Activated naive CD4-positive, alpha-beta T cell treated with anti-CD3 and anti-CD28 coated beads for 36 hours (primary cell): ENCODE measurements around the gene INAVA. TPM values are rescaled to one million over a fixed set of nuclear protein-coding genes. Genes with fewer than 3 reads are reported as not detected.
"Not testable (repeated sequence)": the region's sequence is repeated elsewhere in the genome, so short reads cannot be mapped to it uniquely, and the experiment has no call there.

Experiments used
- CTCF ChIA-PET: fragments of 350-600 bp; sonication (Branson Sonifier 250); formaldehyde crosslinking; loops from one replicate; lab custom pipeline; 2021; ENCODE audit warnings: antibody characterized with exemption; lab: Charles Lee
- DNase-seq: peaks from one replicate; pipeline ENCODE4 v3.0.0-alpha.2; 2020
- H3K27ac Mint-ChIP-seq: one replicate; pipeline ENCODE4 v1.8.0; 2021; ENCODE audit warnings: mild to moderate bottlenecking, mixed read lengths
- H3K27me3 Mint-ChIP-seq: one replicate; pipeline ENCODE4 v1.8.0; 2021; ENCODE audit warnings: low read depth, mixed read lengths
- H3K36me3 Mint-ChIP-seq: one replicate; pipeline ENCODE4 v1.8.0; 2021; ENCODE audit warnings: low read depth, mixed read lengths
- H3K4me1 Mint-ChIP-seq: one replicate; pipeline ENCODE4 v1.8.0; 2021; ENCODE audit warnings: low read depth, mixed read lengths
- H3K4me3 Mint-ChIP-seq: one replicate; pipeline ENCODE4 v1.8.0; 2021; ENCODE audit warnings: mild to moderate bottlenecking, moderate library complexity, mixed read lengths
- H3K9me3 Mint-ChIP-seq: one replicate; pipeline ENCODE4 v1.8.0; 2021; ENCODE audit warnings: mixed read lengths
- intact Hi-C: fragments of 100-400 bp; cut with micrococcal nuclease; formaldehyde crosslinking; loops from one replicate; pipeline ENCODE4 v1.15.1; 2023
- total RNA-seq, 2 experiments: library from RNA; stranded (reverse); gene quantifications; one replicate each; pipeline ENCODE4 v1.2.3, GENCODE V29; 2021

INAVA gene
- total RNA-seq, 2 experiments from 2014 or later, result not detected

- intact Hi-C loops, result no loop called here
- no peak overlapping the region for H3K27ac Mint-ChIP-seq
These were observed 18.2 kb downstream of the INAVA start for GRCh38 chr1:200912737-200913407.

GRCh38 chr1:200916152-200916551 is 21.5 kb downstream of the INAVA start:
- intact Hi-C loops, result no loop called here
- CTCF ChIA-PET, result no interaction called here
- DNase-seq, result no peak
- Mint-ChIP-seq H3K27ac (no peak overlapping the region), H3K9me3 (no peaks in the 10 kb centered on the region), H3K4me1 (no peaks in the 10 kb centered on the region), H3K27me3 (no peaks in the 10 kb centered on the region), H3K36me3 (no peaks in the 10 kb centered on the region), H3K4me3 (no peak overlapping the region)

More at GRCh38 chr1:200912737-200913407, 18.2 kb downstream of the INAVA start:
- no peaks in the 10 kb centered on the region for H3K9me3 Mint-ChIP-seq
- H3K36me3 Mint-ChIP-seq, result no peaks in the 10 kb centered on the region
- no peak overlapping the region for H3K4me3 Mint-ChIP-seq
- no peaks in the 10 kb centered on the region for H3K27me3 Mint-ChIP-seq
- DNase-seq, result no peak
- H3K4me1 Mint-ChIP-seq, result no peaks in the 10 kb centered on the region
- CTCF ChIA-PET, result interaction anchor here (1.1 kb wide), 1 partner anchor 60 kb away, joined by 3 read pairs; no protein-coding TSS in a partner anchor

GRCh38 chr1:200916681-200917080 is 22.0 kb downstream of the INAVA start:
- CTCF ChIA-PET, result no interaction called here
- intact Hi-C loops, result no loop called here
- Mint-ChIP-seq H3K36me3 (no peaks in the 10 kb centered on the region), H3K4me3 (no peak overlapping the region), H3K27ac (no peak overlapping the region), H3K9me3 (no peaks in the 10 kb centered on the region), H3K27me3 (no peaks in the 10 kb centered on the region), H3K4me1 (no peaks in the 10 kb centered on the region)
- no peak for DNase-seq

GRCh38 chr1:200917291-200917817 is 22.7 kb downstream of the INAVA start:
- CTCF ChIA-PET, result no interaction called here

GRCh38 chr1:200918006-200918405 is 23.3 kb downstream of the INAVA start:
- H3K9me3 Mint-ChIP-seq, result no peaks in the 10 kb centered on the region
- H3K27me3 Mint-ChIP-seq, result peaks cover under 1% of the 10 kb centered on the region
- H3K4me3 Mint-ChIP-seq, result no peak overlapping the region
- intact Hi-C loops, result no loop called here
- no peak for DNase-seq
- CTCF ChIA-PET, result no interaction called here
- H3K36me3 Mint-ChIP-seq, result no peaks in the 10 kb centered on the region
- H3K27ac Mint-ChIP-seq, result no peak overlapping the region
- H3K4me1 Mint-ChIP-seq, result no peaks in the 10 kb centered on the region

More at GRCh38 chr1:200917291-200917817, 22.7 kb downstream of the INAVA start:
- Mint-ChIP-seq H3K4me3 (no peak overlapping the region), H3K27me3 (no peaks in the 10 kb centered on the region), H3K9me3 (no peaks in the 10 kb centered on the region), H3K36me3 (no peaks in the 10 kb centered on the region), H3K4me1 (no peaks in the 10 kb centered on the region), H3K27ac (no peak overlapping the region)
- intact Hi-C loops, result no loop called here
- no peak for DNase-seq

- H3K4me1 Mint-ChIP-seq, result no peaks in the 10 kb centered on the region
- CTCF ChIA-PET, result no interaction called here
- no peak overlapping the region for H3K4me3 Mint-ChIP-seq
- no peaks in the 10 kb centered on the region for H3K36me3 Mint-ChIP-seq
- intact Hi-C loops, result no loop called here
- DNase-seq, result no peak
- H3K9me3 Mint-ChIP-seq, result no peaks in the 10 kb centered on the region
- H3K27me3 Mint-ChIP-seq, result peaks cover 2% of the 10 kb centered on the region
- no peak overlapping the region for H3K27ac Mint-ChIP-seq
These were observed 24.7 kb downstream of the INAVA start for GRCh38 chr1:200919386-200919785.

- CTCF ChIA-PET, result no interaction called here
- no peak overlapping the region for H3K4me3 Mint-ChIP-seq
- peaks cover 2% of the 10 kb centered on the region for H3K27me3 Mint-ChIP-seq
- no peaks in the 10 kb centered on the region for H3K36me3 Mint-ChIP-seq
- no peaks in the 10 kb centered on the region for H3K9me3 Mint-ChIP-seq
- no peak for DNase-seq
- H3K4me1 Mint-ChIP-seq, result peaks cover 2% of the 10 kb centered on the region
- intact Hi-C loops, result no loop called here
- H3K27ac Mint-ChIP-seq, result no peak overlapping the region
These were observed 26.9 kb downstream of the INAVA start for GRCh38 chr1:200921571-200922110.

- intact Hi-C loops, result no loop called here
- Mint-ChIP-seq H3K36me3 (no peaks in the 10 kb centered on the region), H3K4me3 (no peak overlapping the region), H3K27ac (no peak overlapping the region), H3K4me1 (peaks cover 2% of the 10 kb centered on the region), H3K9me3 (no peaks in the 10 kb centered on the region), H3K27me3 (peaks cover 2% of the 10 kb centered on the region)
- CTCF ChIA-PET, result no interaction called here
- no peak for DNase-seq
These were observed 27.7 kb downstream of the INAVA start for GRCh38 chr1:200922406-200922805.

GRCh38 chr1:200923601-200924000 is 28.9 kb downstream of the INAVA start:
- no peak for DNase-seq
- H3K36me3 Mint-ChIP-seq, result no peaks in the 10 kb centered on the region
- CTCF ChIA-PET, result interaction anchor here (0.6 to 1.2 kb wide), 2 partner anchors 15 to 58 kb away, joined by 3 read pairs; no protein-coding TSS in a partner anchor
- H3K9me3 Mint-ChIP-seq, result no peaks in the 10 kb centered on the region
- no peak overlapping the region for H3K27ac Mint-ChIP-seq
- no peak overlapping the region for H3K4me3 Mint-ChIP-seq
- peaks cover 2% of the 10 kb centered on the region for H3K4me1 Mint-ChIP-seq
- intact Hi-C loops, result no loop called here
- peaks cover 5% of the 10 kb centered on the region for H3K27me3 Mint-ChIP-seq

- peaks cover 2% of the 10 kb centered on the region for H3K4me1 Mint-ChIP-seq
- H3K27ac Mint-ChIP-seq, result no peak overlapping the region
- no peaks in the 10 kb centered on the region for H3K9me3 Mint-ChIP-seq
- no peaks in the 10 kb centered on the region for H3K36me3 Mint-ChIP-seq
- no peak overlapping the region for H3K4me3 Mint-ChIP-seq
- peak; percentile 32 for DNase-seq
- CTCF ChIA-PET, result interaction anchor here (1.0 kb wide), 1 partner anchor 10 kb away, joined by 7 read pairs; no protein-coding TSS in a partner anchor
- intact Hi-C loops, result loop anchor here (1.0 to 2.0 kb wide), 5 partner anchors 21 to 131 kb away; no protein-coding TSS in a partner anchor
- peaks cover 5% of the 10 kb centered on the region for H3K27me3 Mint-ChIP-seq
These were observed 31.1 kb downstream of the INAVA start for GRCh38 chr1:200925831-200926230.

GRCh38 chr1:200929530-200930278 is 35.0 kb downstream of the INAVA start:
- DNase-seq, result no peak
- intact Hi-C loops, result no loop called here
- H3K9me3 Mint-ChIP-seq, result peaks cover 5% of the 10 kb centered on the region
- H3K4me3 Mint-ChIP-seq, result no peak overlapping the region
- no peak overlapping the region for H3K27ac Mint-ChIP-seq
- H3K27me3 Mint-ChIP-seq, result peaks cover 3% of the 10 kb centered on the region
- CTCF ChIA-PET, result interaction anchor here (0.6 to 1.2 kb wide), 3 partner anchors 126 to 237 kb away, joined by 3 to 4 read pairs (median 3); no protein-coding TSS in a partner anchor
- H3K4me1 Mint-ChIP-seq, result peaks cover 2% of the 10 kb centered on the region
- H3K36me3 Mint-ChIP-seq, result no peaks in the 10 kb centered on the region

GRCh38 chr1:200930285-200930684 is 35.6 kb downstream of the INAVA start:
- H3K4me3 Mint-ChIP-seq, H3K4me1 Mint-ChIP-seq, DNase-seq, CTCF ChIA-PET, intact Hi-C loops, H3K27me3 Mint-ChIP-seq, H3K9me3 Mint-ChIP-seq, H3K27ac Mint-ChIP-seq, H3K36me3 Mint-ChIP-seq: not testable (repeated sequence)
